ENCODE results near the gene SHFL. TPM values are rescaled to one million over a fixed set of nuclear protein-coding genes. Genes with fewer than 3 reads are reported as not detected.
A peak's percentile ranks its signal among the peaks of the same experiment; 100 is the strongest.

SHFL gene
- total RNA-seq, 3 donors from 2014 or later (not counting 1 experiment from before 2014, with no cell fraction given), result 107 to 111 (median 107) TPM

DNA sequence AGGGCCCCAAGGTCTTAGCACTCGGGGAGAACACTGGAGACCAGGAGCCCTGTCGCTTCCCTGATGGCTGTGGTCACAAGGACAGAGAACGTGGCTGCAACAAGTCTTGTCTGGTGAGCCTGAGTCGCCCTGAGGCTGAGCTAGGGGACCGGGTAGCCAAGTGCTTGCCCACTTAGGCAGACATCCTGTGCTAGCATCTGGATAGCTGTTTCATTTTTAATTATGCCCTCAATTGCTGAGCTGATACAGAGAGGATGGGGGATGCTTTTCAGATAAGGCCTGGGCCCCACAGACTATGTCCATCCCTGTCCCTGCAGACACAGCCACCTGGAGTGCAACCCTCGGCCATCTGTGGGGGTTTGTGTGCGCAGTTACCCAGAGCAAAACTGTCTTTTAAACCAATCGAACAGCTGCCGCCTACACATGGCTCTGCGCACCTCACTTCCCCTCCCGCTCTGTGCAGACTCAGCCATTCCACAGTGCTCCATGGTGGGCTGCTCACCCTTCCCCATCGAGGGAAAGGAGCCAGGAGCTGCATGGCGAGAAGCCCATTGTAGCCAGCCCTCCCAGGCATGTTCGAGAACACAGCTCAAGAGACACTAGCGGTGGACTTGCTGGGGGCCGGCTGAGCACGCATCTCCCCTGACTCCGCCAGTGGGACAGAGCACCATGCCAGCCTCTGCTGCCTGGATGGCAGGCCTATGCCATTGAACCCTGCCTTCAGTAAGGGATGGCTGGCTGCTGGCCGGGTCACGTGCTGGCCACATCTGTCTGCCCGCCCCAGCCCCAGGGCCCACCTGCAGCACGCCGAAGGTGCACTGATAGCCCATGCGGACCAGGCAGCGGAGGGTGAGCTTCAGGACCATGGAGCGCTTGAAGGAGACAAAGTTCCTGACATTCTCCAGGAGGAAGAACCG is 53.0 kb downstream of the SHFL start:
- no peak for ATAC-seq
- H3K4me3 Mint-ChIP-seq, result no peak overlapping the region
- no peak overlapping the region for H3K27ac Mint-ChIP-seq
- no peak overlapping the region for H3K27ac ChIP-seq (ENCODE audit: low read length)
- peaks cover 28% of the 10 kb centered on the region for H3K4me1 ChIP-seq (ENCODE audit: control insufficient read depth, insufficient read depth, low read length)
- intact Hi-C loops (cut with micrococcal nuclease), result no loop called here
- WGBS (ENCODE audit: insufficient coverage), result 97% methylated on average over 27 of the region's 27 CpGs
- H3K36me3 ChIP-seq (ENCODE audit: control insufficient read depth, insufficient read depth, low read length), result peaks cover 85% of the 10 kb centered on the region
- peaks cover 5% of the 10 kb centered on the region in 2 donors for H3K4me1 Mint-ChIP-seq
- no peak overlapping the region for H3K4me3 ChIP-seq (ENCODE audit: low read length)
- no peak for DNase-seq
- no peaks in the 10 kb centered on the region for H3K36me3 Mint-ChIP-seq
- no peaks in the 10 kb centered on the region for H3K9me3 Mint-ChIP-seq
- TF ChIP-seq, protein P1, sequence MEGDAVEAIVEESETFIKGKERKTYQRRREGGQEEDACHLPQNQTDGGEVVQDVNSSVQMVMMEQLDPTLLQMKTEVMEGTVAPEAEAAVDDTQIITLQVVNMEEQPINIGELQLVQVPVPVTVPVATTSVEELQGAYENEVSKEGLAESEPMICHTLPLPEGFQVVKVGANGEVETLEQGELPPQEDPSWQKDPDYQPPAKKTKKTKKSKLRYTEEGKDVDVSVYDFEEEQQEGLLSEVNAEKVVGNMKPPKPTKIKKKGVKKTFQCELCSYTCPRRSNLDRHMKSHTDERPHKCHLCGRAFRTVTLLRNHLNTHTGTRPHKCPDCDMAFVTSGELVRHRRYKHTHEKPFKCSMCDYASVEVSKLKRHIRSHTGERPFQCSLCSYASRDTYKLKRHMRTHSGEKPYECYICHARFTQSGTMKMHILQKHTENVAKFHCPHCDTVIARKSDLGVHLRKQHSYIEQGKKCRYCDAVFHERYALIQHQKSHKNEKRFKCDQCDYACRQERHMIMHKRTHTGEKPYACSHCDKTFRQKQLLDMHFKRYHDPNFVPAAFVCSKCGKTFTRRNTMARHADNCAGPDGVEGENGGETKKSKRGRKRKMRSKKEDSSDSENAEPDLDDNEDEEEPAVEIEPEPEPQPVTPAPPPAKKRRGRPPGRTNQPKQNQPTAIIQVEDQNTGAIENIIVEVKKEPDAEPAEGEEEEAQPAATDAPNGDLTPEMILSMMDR (IDR thresholded peaks at IDR 0.05), result no peak
- H3K9me3 ChIP-seq (ENCODE audit: control insufficient read depth, insufficient read depth, low read length), result no peaks in the 10 kb centered on the region
- no peaks in the 10 kb centered on the region for H3K27me3 Mint-ChIP-seq (ENCODE audit: low read depth in 2 of 2)
- H3K27me3 ChIP-seq (ENCODE audit: control insufficient read depth, insufficient read depth, low read length), result no peaks in the 10 kb centered on the region

DNA sequence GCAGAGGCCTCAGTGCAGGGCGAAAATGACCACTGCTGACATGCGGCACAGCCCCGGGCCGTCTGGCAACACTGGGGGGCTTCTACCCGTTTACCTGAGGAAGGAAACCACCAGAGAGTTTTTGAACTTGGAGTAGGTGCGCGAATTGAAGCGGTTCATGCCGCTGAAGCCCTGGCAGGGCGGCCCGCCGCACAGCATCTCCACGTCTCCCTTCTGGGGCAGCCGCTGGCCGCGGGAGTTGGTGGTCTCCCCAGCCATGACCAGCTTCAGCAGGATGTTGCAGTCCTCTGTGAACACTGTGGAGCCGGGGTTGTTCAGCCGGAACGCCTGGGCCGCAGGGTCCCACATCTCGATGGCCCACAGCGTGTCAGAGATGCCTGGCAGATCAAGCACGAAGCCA is 53.8 kb downstream of the SHFL start:
- H3K4me3 Mint-ChIP-seq, result no peak overlapping the region
- Histone ChIP-seq H3K27me3 (ENCODE audit: control insufficient read depth, insufficient read depth, low read length) (no peaks in the 10 kb centered on the region), H3K4me3 (ENCODE audit: low read length) (no peak overlapping the region), H3K4me1 (ENCODE audit: control insufficient read depth, insufficient read depth, low read length) (peaks cover 35% of the 10 kb centered on the region), H3K36me3 (ENCODE audit: control insufficient read depth, insufficient read depth, low read length) (peaks cover 88% of the 10 kb centered on the region), H3K9me3 (ENCODE audit: control insufficient read depth, insufficient read depth, low read length) (no peaks in the 10 kb centered on the region), H3K27ac (ENCODE audit: low read length) (no peak overlapping the region)
- 97% methylated on average over 23 of the region's 23 CpGs for WGBS (ENCODE audit: insufficient coverage)
- H3K27ac Mint-ChIP-seq, result no peak overlapping the region
- H3K9me3 Mint-ChIP-seq, result no peaks in the 10 kb centered on the region
- H3K4me1 Mint-ChIP-seq, result peaks cover 5% of the 10 kb centered on the region in 2 donors
- DNase-seq, result no peak
- intact Hi-C loops (cut with micrococcal nuclease), result no loop called here
- no peaks in the 10 kb centered on the region for H3K27me3 Mint-ChIP-seq (ENCODE audit: low read depth in 2 of 2)
- no peak for ATAC-seq
- TF ChIP-seq, protein P1 (IDR thresholded peaks at IDR 0.05), result no peak
- H3K36me3 Mint-ChIP-seq, result no peaks in the 10 kb centered on the region

DNA sequence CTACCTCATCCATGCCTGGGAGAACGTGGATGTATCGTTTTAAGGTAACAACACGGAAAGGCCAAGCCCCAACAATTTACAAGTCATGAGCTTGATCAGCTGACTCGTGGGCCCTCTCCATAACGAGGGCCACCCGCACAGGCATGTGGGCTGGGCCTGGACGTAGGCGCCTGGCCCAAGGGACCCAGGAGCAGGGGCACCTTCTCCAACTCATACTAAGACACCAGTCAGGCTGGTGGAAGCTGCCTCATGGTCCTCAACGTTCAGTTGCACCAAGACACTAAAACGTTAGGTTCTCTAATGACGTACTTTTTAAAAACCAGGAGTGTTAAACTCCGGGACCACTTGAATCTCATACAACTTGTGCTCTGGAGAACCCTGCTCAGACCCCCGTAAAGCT is 55.4 kb downstream of the SHFL start:
- Histone ChIP-seq H3K27ac (ENCODE audit: low read length) (no peak overlapping the region), H3K9me3 (ENCODE audit: control insufficient read depth, insufficient read depth, low read length) (no peaks in the 10 kb centered on the region), H3K36me3 (ENCODE audit: control insufficient read depth, insufficient read depth, low read length) (peaks cover 90% of the 10 kb centered on the region), H3K27me3 (ENCODE audit: control insufficient read depth, insufficient read depth, low read length) (no peaks in the 10 kb centered on the region), H3K4me3 (ENCODE audit: low read length) (no peak overlapping the region), H3K4me1 (ENCODE audit: control insufficient read depth, insufficient read depth, low read length) (peaks cover 35% of the 10 kb centered on the region)
- no peaks in the 10 kb centered on the region for H3K9me3 Mint-ChIP-seq
- H3K27ac Mint-ChIP-seq, result peak overlapping the region in 1 of 2 donors; percentile 84
- H3K4me1 Mint-ChIP-seq, result peaks cover 5% of the 10 kb centered on the region in 2 donors
- H3K4me3 Mint-ChIP-seq, result no peak overlapping the region
- DNase-seq (no peak), ATAC-seq (no peak)
- TF ChIP-seq, protein P1 (IDR thresholded peaks at IDR 0.05), result no peak
- H3K27me3 Mint-ChIP-seq (ENCODE audit: low read depth in 2 of 2), result no peaks in the 10 kb centered on the region
- 96% methylated on average over 13 of the region's 13 CpGs for WGBS (ENCODE audit: insufficient coverage)
- intact Hi-C loops (cut with micrococcal nuclease), result no loop called here
- H3K36me3 Mint-ChIP-seq, result no peaks in the 10 kb centered on the region

All from natural killer cell (primary cell).